ENCODE measurements around the gene HS6ST2.

DNA sequence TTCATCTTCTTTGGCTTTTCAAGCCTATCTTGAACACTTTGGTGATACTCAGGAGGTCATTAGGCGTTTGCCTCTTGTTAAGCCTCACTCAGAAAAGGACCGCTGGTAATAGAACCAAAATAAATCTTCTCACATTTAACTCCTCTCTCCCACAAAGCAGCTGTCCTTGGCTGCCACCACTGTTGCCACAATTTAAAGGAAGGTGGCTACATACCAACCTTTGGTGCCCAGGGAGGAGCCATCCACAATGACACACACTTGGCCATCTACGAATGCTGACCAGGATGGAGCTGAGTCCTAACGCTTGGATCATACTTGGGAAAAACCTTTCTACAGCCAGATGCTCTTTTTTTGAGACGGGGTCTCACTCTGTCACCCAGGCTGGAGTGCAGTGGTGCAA is 210.2 kb downstream of the HS6ST2 start:
- TF ChIP-seq, protein P1, sequence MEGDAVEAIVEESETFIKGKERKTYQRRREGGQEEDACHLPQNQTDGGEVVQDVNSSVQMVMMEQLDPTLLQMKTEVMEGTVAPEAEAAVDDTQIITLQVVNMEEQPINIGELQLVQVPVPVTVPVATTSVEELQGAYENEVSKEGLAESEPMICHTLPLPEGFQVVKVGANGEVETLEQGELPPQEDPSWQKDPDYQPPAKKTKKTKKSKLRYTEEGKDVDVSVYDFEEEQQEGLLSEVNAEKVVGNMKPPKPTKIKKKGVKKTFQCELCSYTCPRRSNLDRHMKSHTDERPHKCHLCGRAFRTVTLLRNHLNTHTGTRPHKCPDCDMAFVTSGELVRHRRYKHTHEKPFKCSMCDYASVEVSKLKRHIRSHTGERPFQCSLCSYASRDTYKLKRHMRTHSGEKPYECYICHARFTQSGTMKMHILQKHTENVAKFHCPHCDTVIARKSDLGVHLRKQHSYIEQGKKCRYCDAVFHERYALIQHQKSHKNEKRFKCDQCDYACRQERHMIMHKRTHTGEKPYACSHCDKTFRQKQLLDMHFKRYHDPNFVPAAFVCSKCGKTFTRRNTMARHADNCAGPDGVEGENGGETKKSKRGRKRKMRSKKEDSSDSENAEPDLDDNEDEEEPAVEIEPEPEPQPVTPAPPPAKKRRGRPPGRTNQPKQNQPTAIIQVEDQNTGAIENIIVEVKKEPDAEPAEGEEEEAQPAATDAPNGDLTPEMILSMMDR (IDR thresholded peaks at IDR 0.05; ENCODE audit: low read length): no peak
- no peak for TF ChIP-seq EZH2phosphoT487 (IDR thresholded peaks at IDR 0.05; ENCODE audit: low read length)

Data from MM.1S (cell line).